NCI-H2196 treated with DMSO at 0.1 percent for 48 hours (cell line): ENCODE data around the gene PLEKHA6.
"Not testable (repeated sequence)": the region's sequence is repeated elsewhere in the genome, so short reads cannot be mapped to it uniquely, and the experiment has no call there.

Source experiments
- DNase-seq: peaks from one replicate; lab custom pipeline; 2025; ENCODE audit not compliant: unreplicated experiment; lab: John Stamatoyannopoulos, UW

PLEKHA6 gene

DNA sequence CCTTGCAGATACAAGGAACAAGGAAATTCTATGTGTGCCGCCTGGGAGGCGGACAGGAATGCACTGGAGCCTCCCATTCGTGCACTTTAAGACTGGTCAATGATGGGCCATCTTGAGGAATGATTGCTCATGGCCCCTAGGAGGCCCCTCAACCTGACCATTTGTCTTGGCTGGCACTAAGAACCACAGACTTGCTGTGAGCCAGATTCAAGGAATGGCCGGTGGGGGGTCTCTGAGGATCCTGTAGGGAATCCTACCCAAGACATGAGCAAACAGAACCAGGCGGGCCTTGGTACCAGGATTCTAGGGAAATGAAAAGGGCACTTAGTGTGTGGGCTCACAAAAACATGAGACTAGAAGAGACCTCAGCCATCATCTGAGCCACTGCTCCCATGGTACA lies 117.8 kb downstream of the PLEKHA6 start:
- no peak for DNase-seq

DNA sequence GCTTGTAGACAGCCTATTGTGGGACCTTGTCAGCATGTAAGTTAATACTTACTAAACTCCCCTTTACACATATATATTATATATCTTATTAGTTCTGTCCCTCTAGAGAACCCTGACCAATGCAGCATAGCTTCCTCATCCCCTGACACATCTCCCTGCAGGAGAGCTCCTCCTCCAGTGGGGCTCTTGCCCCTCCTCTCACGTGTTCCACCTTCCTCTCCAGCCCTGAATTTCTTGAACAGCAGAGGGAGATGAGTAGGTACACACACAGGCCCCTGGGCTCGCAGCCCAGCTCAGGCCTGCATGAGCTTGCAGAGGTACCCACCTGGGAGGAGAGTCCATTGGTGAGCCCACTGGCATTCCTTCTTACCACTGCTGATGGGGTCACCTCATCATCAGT lies 118.7 kb downstream of the PLEKHA6 start:
- DNase-seq: no peak

DNA sequence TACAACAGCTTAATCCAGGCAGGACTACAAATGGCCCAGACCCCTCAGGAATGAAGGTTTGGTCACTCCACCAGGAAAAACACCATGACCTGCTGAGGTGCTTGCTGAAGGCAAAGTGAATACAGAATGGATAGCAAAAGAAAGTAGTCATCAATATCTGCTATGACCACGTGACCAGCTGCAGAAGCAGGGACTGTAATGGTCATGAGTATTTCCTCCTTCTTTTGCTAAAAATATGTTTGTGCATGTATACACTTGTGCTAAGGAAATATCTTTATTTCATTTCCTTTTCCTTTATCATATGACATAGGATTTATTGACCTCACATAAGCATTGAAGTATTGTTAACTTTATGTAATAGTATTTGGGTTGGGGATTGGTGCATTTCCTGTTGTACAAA lies 119.5 kb downstream of the PLEKHA6 start:
- no peak for DNase-seq

DNA sequence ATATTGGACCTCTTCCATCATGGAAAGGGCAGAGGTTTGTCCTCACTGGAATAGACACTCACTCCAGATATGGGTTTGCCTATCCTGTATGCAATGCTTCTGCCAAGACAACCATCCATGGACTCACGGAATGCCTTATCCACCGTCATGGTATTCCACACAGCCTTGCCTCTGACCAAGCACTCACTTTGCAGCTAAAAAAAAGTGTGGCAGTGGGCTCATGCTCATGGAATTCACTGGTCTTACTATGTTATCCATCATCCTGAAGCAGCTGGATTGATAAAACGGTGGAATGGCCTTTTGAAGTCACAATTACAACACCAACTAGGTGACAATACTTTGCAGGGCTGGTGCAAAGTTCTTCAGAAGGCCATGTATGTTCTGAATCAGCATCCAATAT lies 120.3 kb downstream of the PLEKHA6 start:
- DNase-seq: not testable (repeated sequence)

DNA sequence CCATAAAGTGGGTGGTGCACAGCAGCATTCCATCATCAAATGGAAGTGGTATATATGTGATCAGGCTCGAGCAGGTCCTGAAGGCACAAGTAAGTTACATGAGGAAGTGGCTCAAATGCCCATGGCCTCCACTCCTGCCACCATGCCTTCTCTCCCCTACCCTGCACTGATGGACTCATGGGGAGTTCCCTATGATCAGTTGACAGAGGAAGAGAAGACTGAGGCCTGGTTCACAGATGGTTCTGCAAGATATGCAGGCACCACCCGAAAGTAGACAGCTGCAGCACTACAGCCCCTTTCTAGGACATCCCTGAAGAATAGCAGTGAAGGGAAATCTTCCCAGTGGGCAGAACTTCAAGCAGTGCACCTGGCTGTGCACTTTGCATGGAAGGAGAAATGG lies 121.2 kb downstream of the PLEKHA6 start:
- not testable (repeated sequence) for DNase-seq

DNA sequence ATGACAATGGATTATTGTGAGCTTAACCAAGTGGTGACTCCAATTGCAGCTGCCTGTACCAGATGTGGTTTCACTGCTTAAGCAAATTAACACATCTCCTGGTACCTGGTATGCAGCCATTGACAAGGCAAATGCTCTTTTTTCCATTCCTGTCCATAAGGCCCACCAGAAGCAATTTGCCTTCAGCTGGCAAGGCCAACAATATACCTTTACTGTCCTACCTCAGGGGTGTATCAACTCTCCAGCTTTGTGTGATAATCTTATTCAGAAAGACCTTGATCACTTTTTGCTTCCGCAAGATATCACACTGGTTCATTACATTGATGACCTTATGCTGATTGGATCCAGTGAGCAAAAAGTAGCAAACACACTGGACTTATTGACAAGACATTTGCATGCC lies 122.2 kb downstream of the PLEKHA6 start:
- not testable (repeated sequence) for DNase-seq

DNA sequence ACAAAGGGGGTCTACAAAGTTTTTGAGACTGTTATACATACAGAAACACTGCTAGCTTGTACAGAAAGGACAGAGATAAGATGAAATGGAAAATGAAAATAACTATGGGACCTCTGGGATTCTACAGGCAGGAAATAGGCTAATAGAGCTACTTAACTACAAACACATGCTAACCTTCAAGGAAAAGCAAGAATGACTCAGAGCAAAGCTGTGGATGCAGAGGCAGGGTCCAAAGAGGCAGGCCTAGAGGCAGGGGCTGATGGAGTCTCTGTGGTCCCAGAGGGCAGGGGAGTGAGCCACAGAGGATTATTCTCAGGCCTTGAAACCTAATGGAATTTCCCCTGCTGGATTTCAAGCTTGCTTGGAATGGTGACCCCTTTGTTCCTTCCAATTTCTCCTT lies 127.2 kb downstream of the PLEKHA6 start:
- DNase-seq: no peak

DNA sequence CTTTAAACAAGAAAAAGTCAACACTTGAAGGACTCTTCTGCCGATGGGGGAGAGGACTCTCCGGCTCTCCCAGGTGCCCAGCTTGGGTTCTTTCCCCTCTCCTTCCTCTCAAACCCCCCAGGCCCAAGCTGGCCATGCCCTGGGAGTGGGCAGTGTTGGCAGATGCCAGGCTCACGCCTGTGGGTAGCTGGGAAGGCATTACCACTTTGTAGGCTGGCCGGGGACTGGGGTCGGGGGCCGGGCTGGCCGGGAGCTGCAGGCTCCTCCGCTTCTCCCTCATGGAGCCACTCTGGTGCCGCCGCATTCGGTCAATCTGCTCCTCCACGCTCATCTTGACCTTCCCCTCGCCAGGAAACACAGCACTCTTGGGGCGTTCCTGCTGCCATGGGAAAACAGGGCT lies 129.5 kb downstream of the PLEKHA6 start:
- DNase-seq: no peak

DNA sequence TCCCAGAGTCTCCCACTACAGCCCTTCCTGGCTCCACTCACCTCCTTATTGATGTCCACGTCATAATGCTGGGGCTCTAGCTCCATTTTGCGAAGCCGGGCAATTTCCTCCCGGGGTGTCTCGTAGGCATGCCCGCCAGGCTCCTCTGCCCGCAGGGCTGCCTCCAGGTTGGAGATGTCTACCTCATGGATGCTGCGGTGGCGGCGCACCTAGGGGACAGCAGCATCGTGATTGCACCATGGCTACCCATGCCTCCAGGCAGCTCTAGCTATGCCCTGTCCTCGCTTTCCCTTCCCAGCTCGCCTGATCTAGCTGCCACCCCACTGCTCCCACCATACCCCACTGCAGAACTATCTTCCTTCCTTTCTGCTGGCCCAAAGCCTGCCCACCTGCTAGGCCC lies 130.8 kb downstream of the PLEKHA6 start:
- no peak for DNase-seq

DNA sequence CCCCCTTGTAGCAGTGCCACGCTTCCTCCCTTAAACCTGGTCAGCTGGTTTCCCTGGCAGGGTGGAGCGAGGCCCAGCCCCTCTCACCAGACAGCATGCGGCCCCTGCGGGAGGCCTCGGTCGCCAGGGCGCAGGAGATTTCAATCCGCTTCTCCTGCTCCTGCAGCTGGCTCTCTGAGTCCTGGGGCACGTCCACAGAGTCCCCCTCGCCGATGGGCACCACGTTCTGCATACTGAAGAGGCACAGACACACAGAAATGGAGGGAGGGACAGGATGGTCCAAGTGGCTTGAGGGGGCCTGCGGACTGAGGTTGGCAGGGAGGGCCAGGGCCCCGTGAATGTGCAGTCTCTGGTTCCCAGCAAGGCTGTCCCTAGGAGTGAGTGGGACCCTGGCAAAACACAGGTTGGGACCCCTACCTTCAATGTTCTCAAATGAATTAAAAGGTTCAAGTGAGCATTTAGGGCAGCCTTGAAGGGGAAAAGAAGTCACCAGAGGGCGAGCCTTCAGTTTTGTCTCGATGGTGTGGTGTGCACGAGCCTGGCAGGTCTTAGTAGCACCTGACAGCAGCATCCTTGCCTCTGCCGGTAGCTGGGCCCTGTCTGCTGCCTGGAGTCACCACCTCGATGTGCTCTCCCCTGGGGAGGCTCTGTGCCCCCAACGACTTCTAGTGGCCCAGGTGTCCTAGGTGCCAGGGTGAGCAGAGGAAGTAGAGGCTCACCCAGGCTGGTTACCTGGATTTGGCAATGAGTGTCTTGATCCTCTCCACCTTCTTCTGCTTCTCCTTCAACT lies 131.5 kb downstream of the PLEKHA6 start:
- no peak for DNase-seq

DNA sequence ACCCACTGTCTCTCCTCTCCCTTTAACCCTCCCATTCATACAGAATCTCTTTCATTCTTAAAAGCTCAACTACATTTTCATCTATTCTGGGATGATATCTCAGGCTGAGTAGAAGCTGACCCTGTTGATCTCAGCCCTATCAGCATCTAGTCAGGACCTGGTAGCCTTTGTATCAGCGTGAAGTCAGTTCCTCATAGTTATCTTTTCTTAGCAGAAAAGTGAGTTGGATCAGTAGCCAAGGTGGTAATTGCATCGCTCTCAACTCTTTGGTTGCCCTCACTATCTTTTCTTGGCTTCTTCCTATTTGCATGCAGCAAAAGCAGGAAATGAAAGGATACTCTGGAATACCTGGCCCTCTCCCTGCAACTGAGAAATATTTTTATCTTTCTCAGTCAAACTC lies 132.4 kb downstream of the PLEKHA6 start:
- DNase-seq: no peak

DNA sequence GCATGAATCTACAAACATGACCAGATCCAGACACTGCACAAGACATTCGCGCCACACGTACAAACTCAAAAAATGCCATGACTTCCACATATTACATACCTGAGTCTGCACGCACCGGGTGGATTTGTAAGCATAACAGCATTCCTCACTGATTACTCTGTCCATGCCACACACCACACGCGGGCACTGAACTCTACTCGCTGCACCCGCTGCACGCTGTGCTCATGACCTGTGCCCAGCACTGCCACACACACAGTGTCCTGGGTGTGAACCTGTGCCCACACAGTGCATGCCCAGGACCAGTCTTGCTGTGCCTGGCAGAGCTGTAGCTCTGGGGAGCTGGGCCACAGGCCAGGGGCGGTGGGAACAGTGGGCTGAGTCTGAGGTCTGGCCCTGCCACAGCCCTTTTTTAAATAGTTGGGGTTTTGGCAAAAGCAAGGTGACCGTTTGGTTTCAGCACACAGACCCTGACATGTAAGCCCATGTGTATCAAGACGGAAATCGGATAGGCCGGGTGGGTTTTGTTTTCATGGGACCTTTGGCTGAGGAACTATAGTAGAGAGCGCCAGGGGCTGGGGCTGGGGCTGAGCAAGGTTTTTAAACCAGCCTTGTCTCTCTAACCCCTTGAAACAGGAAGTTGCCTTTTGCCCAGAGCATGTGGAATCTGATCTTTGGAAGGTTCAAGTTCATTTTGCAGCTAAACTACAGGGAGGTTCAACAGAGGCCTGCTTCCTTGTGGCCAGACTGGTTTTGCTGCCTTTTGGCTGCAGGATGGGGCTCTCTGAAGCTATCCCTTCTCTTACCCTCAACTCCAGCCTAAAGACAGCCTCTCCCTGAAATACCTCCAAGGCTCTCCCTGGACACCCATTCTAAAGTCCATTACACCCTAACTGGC lies 133.6 kb downstream of the PLEKHA6 start:
- no peak for DNase-seq

DNA sequence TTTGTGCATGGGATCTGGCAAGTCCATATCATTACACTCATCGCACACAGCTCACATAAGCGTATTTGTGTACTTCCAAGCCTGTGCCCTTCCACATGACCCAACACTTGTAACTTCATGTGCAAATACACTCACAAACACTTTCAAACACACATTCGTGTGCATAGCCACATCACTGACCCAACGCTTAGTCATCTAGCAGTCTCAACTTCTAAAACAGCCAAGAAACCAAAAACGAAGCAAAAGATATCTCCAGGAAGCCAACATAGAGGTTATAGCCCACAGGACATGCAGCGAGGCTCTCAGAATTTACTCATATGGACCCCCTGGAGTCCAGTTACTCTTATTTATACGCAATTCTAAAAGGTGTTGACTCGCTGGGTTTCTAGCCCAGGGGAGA lies 135.1 kb downstream of the PLEKHA6 start:
- DNase-seq: no peak

DNA sequence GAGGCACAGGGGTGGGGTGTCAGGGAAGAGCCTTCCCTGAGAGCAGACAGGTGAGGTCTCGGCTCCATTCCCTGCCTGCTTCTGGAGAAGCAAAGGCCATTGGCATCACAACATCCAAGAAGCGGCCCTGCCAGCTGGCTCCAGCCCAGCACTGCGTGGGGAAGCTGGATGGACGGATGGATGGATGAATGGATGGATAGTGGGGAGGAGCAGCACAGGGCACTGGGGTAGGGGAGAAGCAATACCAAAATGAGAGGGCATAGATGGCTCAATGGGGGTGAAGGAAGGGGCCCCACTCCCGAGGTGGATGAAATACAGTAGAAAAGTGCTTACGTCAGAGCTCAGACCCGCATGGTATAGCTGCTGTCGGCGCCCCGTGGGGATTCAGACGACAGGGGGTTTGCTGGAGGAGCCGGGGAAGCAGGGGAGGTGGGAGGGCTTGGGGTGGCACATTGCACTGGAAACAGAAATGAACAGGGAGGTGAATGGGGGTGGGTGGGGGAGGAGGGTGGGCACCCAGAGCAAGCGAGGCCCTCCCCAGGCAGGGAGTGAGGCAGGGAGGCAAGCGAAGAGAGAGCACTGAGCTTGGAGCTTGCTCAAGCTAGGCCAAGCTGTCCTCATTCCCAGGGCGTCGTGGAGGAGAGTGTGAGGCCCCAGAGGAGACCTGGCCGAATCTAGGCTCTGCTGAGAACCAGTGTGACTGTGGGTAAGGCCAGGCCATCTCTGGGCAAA lies 136.4 kb downstream of the PLEKHA6 start:
- no peak for DNase-seq

DNA sequence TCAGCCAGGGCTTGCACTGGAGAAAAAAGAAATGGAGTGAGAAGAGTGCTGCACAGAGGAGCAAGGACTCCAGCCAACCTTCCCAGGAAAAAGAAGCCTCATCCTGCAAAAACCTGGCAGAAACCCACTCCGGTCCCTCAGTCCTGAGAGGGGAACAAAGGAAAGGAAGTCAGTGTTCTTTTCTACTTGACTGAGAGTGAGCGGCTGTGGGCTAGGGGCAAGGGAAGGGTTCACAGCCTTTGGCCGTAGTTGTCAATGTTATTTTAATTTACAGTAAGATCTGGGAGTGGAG lies 137.0 kb downstream of the PLEKHA6 start:
- DNase-seq: no peak

DNA sequence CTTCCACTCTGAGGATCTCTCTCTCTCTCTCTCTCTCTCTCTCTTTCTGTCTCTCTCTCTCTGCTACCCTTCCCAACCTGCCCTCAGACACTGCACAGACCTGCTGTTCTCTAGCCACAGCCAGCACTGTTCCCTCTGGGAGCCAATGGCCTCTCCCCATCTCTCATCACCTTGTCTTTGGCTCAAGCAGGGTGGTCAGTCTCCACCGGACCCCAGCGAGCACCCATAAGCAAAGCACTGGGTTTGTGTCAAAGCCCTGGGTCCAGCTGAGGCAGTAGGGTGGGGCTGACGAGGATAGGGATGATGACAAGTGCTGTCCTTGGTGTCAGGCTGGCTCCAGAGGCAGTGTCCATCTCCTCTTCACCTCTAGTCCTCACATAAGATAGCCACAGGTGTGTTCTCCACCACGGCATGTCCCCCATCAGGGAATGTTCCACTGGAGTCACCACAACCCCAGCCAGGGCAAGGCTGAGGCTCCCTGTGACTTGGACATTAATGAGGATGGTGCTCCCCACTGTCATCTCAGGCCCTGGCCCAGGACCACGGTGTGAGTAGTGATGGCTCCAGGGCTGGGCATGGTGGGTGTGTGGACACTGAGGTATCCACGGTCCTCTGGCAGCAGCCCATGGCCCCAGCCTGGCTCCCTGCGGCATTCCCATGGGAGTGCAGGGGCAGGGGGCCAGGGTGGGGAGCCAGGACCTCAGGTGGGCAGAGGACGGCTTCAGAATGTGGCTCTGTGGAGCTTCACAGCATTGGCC lies 137.5 kb downstream of the PLEKHA6 start:
- DNase-seq: no peak

DNA sequence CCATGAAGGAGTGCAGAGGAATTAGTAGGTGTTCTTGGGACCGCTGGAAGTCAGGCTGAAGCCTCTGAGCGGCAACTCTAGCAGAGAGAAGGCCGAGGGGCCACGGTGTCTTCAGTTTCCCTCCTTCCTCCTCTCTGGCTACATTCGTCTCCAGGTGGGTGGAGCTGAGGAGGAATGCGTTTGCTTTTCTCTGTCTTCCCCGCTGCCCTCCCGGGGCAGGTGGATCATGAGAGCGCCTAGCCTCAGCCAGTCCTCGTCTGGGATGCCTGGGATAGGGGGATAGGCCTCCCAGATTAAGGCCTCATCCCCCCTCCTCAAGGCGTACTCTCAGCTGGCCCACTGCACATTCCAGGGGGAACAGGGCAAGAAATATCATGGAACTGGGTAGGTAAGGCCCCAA lies 138.5 kb downstream of the PLEKHA6 start:
- DNase-seq: no peak

DNA sequence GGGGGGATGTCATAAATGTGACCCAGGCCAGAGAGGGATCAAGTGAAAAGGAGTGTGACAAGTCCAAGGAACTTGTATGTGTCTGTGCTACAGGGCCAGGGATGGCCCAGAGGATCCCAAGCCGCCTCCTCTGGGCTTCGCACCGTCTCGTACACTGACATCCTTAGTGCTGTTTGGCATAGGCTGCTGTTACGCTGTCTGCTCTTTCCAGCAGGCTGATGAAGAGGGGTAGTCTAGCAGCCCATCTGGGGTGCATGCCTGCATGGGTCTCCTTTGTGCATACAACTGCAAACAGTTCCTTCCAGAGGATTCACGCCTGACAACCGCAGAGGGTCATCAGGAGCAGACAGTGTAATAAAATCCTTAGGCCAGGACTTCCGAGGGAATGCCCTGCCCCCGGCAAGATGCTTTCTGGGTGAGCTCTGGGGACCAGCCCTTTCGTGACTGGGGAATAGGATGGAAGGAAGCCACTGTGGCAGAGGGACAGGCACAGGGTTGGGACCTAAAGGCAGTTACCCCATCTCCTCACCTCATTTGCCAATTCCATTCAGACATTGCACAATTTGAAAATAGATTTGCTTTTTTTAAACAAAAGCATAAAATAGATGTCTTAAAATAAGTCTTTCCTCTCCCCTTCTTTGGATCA lies 139.6 kb downstream of the PLEKHA6 start:
- no peak for DNase-seq

DNA sequence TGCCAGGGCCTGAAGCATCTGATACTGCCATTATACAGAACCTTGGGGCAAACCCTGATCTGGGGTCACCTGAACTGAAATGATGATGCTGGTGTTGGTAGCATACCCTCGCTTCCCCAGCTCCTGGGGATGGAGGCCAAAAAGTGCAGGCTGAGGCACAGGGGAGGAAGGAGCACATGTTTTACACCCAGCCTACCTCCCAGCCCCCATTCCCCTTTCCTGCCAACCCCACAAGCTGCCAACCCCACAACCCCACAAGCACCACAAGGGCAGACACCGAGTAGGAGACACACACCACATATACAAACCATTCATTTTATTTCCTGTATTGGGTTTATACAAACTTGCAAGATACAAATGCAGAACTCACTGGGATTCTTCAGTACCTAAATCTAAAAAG lies 141.2 kb downstream of the PLEKHA6 start:
- no peak for DNase-seq

DNA sequence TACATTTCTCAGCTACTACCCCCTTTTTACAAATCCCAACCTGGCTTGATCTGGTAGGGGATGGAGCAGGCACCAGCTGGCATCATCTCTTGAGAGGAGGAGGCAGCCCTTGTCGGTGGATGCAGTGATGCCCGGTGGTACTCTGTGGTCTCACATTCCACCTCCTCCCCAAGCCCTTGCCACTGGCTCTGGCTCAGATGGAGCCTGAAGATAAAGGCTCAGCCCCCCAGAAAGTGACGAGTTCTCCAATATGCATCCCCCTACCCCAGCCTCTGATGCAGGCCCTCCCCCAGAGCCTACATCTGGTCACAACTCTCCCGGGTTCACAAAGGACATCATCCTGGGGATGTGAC lies 142.1 kb downstream of the PLEKHA6 start:
- DNase-seq: no peak
